ENCODE measurements around the gene CBX2.

CBX2 gene

GRCh38 chr17:79777894-79778503, at the start of gene CBX2:
Gene CBX2 (plus strand): TSS chr17:79778148. CDS start chr17:79778236, 88 bp downstream.
- DNase-seq (ENCODE audit: low read depth), result peak; percentile 73

GRCh38 chr17:79728169-79728907, 49.6 kb upstream of the CBX2 start:
- peak; percentile 44 for DNase-seq (ENCODE audit: low read depth)

GRCh38 chr17:79728908-79729471, 49.0 kb upstream of the CBX2 start:
- DNase-seq (ENCODE audit: low read depth), result no peak

GRCh38 chr17:79729761-79730160, 48.2 kb upstream of the CBX2 start:
- no peak for DNase-seq (ENCODE audit: low read depth)

GRCh38 chr17:79730437-79730768, 47.5 kb upstream of the CBX2 start:
- no peak for DNase-seq (ENCODE audit: low read depth)

GRCh38 chr17:79730769-79731483, 47.0 kb upstream of the CBX2 start, which contains the start of gene ENPP7:
Gene ENPP7 (plus strand): TSS chr17:79730943. CDS start chr17:79731140, 197 bp downstream.
- DNase-seq (ENCODE audit: low read depth), result no peak

- DNase-seq (ENCODE audit: low read depth), result no peak
Observed at GRCh38 chr17:79732254-79732653, 45.7 kb upstream of the CBX2 start.

GRCh38 chr17:79732804-79733691, 44.9 kb upstream of the CBX2 start:
- DNase-seq (ENCODE audit: low read depth), result no peak

GRCh38 chr17:79733692-79734070, 44.3 kb upstream of the CBX2 start:
- no peak for DNase-seq (ENCODE audit: low read depth)

GRCh38 chr17:79735096-79735495, 42.9 kb upstream of the CBX2 start:
- DNase-seq (ENCODE audit: low read depth), result no peak

GRCh38 chr17:79737046-79737921, 40.7 kb upstream of the CBX2 start:
- no peak for DNase-seq (ENCODE audit: low read depth)

GRCh38 chr17:79737922-79738578, 39.9 kb upstream of the CBX2 start:
- no peak for DNase-seq (ENCODE audit: low read depth)

- DNase-seq (ENCODE audit: low read depth), result no peak
Observed at GRCh38 chr17:79738643-79739042, 39.3 kb upstream of the CBX2 start.

- DNase-seq (ENCODE audit: low read depth), result no peak
Observed at GRCh38 chr17:79739148-79740062, 38.5 kb upstream of the CBX2 start.

- DNase-seq (ENCODE audit: low read depth), result no peak
Observed at GRCh38 chr17:79740413-79740812, 37.5 kb upstream of the CBX2 start.

- DNase-seq (ENCODE audit: low read depth), result no peak
Observed at GRCh38 chr17:79741401-79741750, 36.6 kb upstream of the CBX2 start.

GRCh38 chr17:79741751-79742588, 36.0 kb upstream of the CBX2 start:
- DNase-seq (ENCODE audit: low read depth), result peak; percentile 60

- no peak for DNase-seq (ENCODE audit: low read depth)
Observed at GRCh38 chr17:79742589-79742918, 35.4 kb upstream of the CBX2 start.

Measured in stimulated activated CD8-positive, alpha-beta memory T cell treated with anti-CD3 and anti-CD28 coated beads, Interleukin-15, amount 100 ng/mL, for 24 hours (primary cell).